H1 (cell line): ENCODE results near the gene SUPT7L. TPM values are rescaled to one million over a fixed set of nuclear protein-coding genes. Genes with fewer than 3 reads are reported as not detected.

Experiments used
- CTCF ChIA-PET: fragments of 300-600 bp; sonication (Branson Sonifier 250); formaldehyde crosslinking; loops from one replicate; lab custom pipeline; 2021; ENCODE audit not compliant: partially characterized antibody; lab: Charles Lee
- POLR2A ChIA-PET: fragments of 300-600 bp; sonication (Branson Sonifier 250); formaldehyde crosslinking; loops from one replicate; lab custom pipeline; 2021; ENCODE audit warnings: inconsistent platforms; ENCODE audit not compliant: partially characterized antibody; lab: Charles Lee
- DNase-seq, 2 experiments: peaks; one replicate each; pipeline versions ENCODE4 v3.0.0 to v3.0.0-alpha.2; 2010 to 2022; ENCODE audit warnings: low spot score in 2 of 2, low read depth in 1 of 2, mixed read lengths in 1 of 2
- FAIRE-seq: peaks from 2 replicates; lab custom pipeline; 2011; peaks lifted over from hg19 to GRCh38; lab: Jason Lieb, UNC
- H2AFZ ChIP-seq: 2 replicates; pipeline ENCODE4 v1.8.1; 2012; ENCODE audit warnings: low read length, inconsistent platforms
- H2AK5ac ChIP-seq: 2 replicates; pipeline ENCODE4 v1.6.1; 2013; ENCODE audit warnings: low read depth, low read length
- H2BK120ac ChIP-seq: replicated peaks from 2 replicates; pipeline ENCODE3; 2013; ENCODE audit warnings: low read depth, low read length, inconsistent platforms
- H2BK12ac ChIP-seq: 2 replicates; pipeline ENCODE4 v1.6.1; 2013; ENCODE audit warnings: low read depth, low read length
- H2BK15ac ChIP-seq: 2 replicates; pipeline ENCODE4 v1.6.1; 2013; ENCODE audit warnings: low read length
- H2BK20ac ChIP-seq: 2 replicates; pipeline ENCODE4 v1.6.1; 2013; ENCODE audit warnings: low read length
- H2BK5ac ChIP-seq: 2 replicates; pipeline ENCODE4 v1.6.1; 2013; ENCODE audit warnings: low read depth, low read length
- H3K14ac ChIP-seq: 2 replicates; pipeline ENCODE4 v1.6.1; 2013; ENCODE audit warnings: inconsistent platforms; ENCODE audit not compliant: insufficient read length
- H3K18ac ChIP-seq: 2 replicates; pipeline ENCODE4 v1.6.1; 2013; ENCODE audit warnings: low read length; ENCODE audit errors: extremely low read depth
- H3K23ac ChIP-seq: 2 replicates; pipeline ENCODE4 v1.6.1; 2013; ENCODE audit warnings: inconsistent platforms; ENCODE audit not compliant: insufficient read length
- H3K23me2 ChIP-seq: 2 replicates; pipeline ENCODE4 v1.6.1; 2013; ENCODE audit warnings: low read depth, low read length
- H3K27ac ChIP-seq: 2 replicates; pipeline ENCODE4 v1.6.1; 2011; ENCODE audit warnings: low read depth, low read length, inconsistent platforms
- H3K27me3 ChIP-seq, 4 experiments: replicated peaks in 1 of 4; 1 replicate in 1 of 4; 2 replicates in 3 of 4; pipeline versions ENCODE4 v1.6.1 to v1.8.1; 2011 to 2013; ENCODE audit warnings: low read length in 3 of 4, mild to moderate bottlenecking in 3 of 4, inconsistent platforms in 2 of 4, mixed read lengths in 2 of 4, moderate library complexity in 1 of 4; ENCODE audit not compliant: control insufficient read depth in 3 of 4, insufficient read depth in 3 of 4; ENCODE audit errors: extremely low read depth in 1 of 4
- H3K36me3 ChIP-seq, 4 experiments: 2 replicates each; pipeline versions ENCODE4 v1.6.1 to v1.8.1; 2011 to 2013; ENCODE audit warnings: mild to moderate bottlenecking in 4 of 4, low read length in 3 of 4, moderate library complexity in 2 of 4, control low read depth in 1 of 4, inconsistent platforms in 1 of 4; ENCODE audit not compliant: insufficient read depth in 4 of 4, control insufficient read depth in 2 of 4
- H3K4ac ChIP-seq: replicated peaks from 2 replicates; pipeline ENCODE3; 2013; ENCODE audit warnings: low read length, low read depth, mixed read lengths, inconsistent platforms; ENCODE audit not compliant: insufficient read length
- H3K4me1 ChIP-seq, 4 experiments: replicated peaks in 1 of 4; 1 replicate in 1 of 4; 2 replicates in 3 of 4; pipeline versions ENCODE4 v1.6.1 to v1.8.1; 2011 to 2013; ENCODE audit warnings: low read length in 3 of 4, inconsistent platforms in 2 of 4, mixed read lengths in 1 of 4; ENCODE audit not compliant: insufficient read depth in 4 of 4, control insufficient read depth in 3 of 4
- H3K4me2 ChIP-seq, 2 experiments: 2 replicates each; pipeline versions ENCODE4 v1.6.1 to v1.8.1; 2011 to 2013; ENCODE audit warnings: low read depth in 2 of 2, low read length in 2 of 2, control low read depth in 1 of 2, inconsistent platforms in 1 of 2, mild to moderate bottlenecking in 1 of 2; ENCODE audit not compliant: insufficient read depth in 1 of 2
- H3K4me3 ChIP-seq, 4 experiments: fragments of 200-600, 300-600 bp in 1 of 4; sonication (generic), shearing (Covaris generic), sonication (Bioruptor Twin) in 1 of 4; 2 replicates each; pipeline versions ENCODE4 v1.5.1 to v1.8.1; 2011 to 2016; ENCODE audit warnings: low read length in 4 of 4, low read depth in 3 of 4, control low read depth in 2 of 4, inconsistent platforms in 2 of 4, mild to moderate bottlenecking in 2 of 4, mixed read lengths in 1 of 4, moderate library complexity in 1 of 4; ENCODE audit not compliant: insufficient read depth in 2 of 4; ENCODE audit errors: extremely low read depth in 1 of 4
- H3K56ac ChIP-seq: replicated peaks from 2 replicates; pipeline ENCODE3; 2013; ENCODE audit warnings: low read depth, mild to moderate bottlenecking, mixed read lengths, low read length, inconsistent platforms; ENCODE audit not compliant: insufficient read length
- H3K79me1 ChIP-seq: 2 replicates; pipeline ENCODE4 v1.6.1; 2013; ENCODE audit warnings: low read depth, low read length, control low read depth
- H3K79me2 ChIP-seq, 2 experiments: 2 replicates each; pipeline versions ENCODE4 v1.6.1 to v1.8.1; 2012 to 2013; ENCODE audit warnings: low read length in 2 of 2, mild to moderate bottlenecking in 2 of 2, inconsistent platforms in 1 of 2; ENCODE audit not compliant: insufficient read depth in 2 of 2, control insufficient read depth in 1 of 2
- H3K9ac ChIP-seq, 4 experiments: replicated peaks in 1 of 4; 1 replicate in 1 of 4; 2 replicates in 3 of 4; pipeline versions ENCODE4 v1.6.1 to v1.8.1; 2011 to 2013; ENCODE audit warnings: low read depth in 3 of 4, low read length in 3 of 4, control low read depth in 2 of 4, mild to moderate bottlenecking in 2 of 4, moderate library complexity in 2 of 4, inconsistent platforms in 1 of 4; ENCODE audit errors: extremely low read depth in 1 of 4
- H3K9me3 ChIP-seq, 2 experiments: 2 replicates each; pipeline versions ENCODE4 v1.6.1 to v1.8.1; 2012 to 2013; ENCODE audit warnings: mild to moderate bottlenecking in 2 of 2, moderate library complexity in 2 of 2, control low read depth in 1 of 2, inconsistent platforms in 1 of 2, low read depth in 1 of 2, low read length in 1 of 2, mixed read lengths in 1 of 2; ENCODE audit not compliant: insufficient read depth in 2 of 2
- H4K20me1 ChIP-seq, 2 experiments: replicated peaks in 1 of 2; 2 replicates each; pipeline versions ENCODE3 to v1.8.1; 2011 to 2013; ENCODE audit warnings: inconsistent platforms in 2 of 2, low read length in 2 of 2, mild to moderate bottlenecking in 1 of 2; ENCODE audit not compliant: insufficient read depth in 2 of 2, control insufficient read depth in 1 of 2
- H4K5ac ChIP-seq: 2 replicates; pipeline ENCODE4 v1.6.1; 2013; ENCODE audit warnings: low read length, low read depth, mixed read lengths, inconsistent platforms; ENCODE audit not compliant: insufficient read length
- H4K8ac ChIP-seq: 2 replicates; pipeline ENCODE4 v1.8.0; 2013; ENCODE audit warnings: mild to moderate bottlenecking, moderate library complexity, low read length, inconsistent platforms; ENCODE audit not compliant: insufficient read depth; ENCODE audit errors: extremely low read depth
- H4K91ac ChIP-seq: replicated peaks from 2 replicates; pipeline ENCODE3; 2013; ENCODE audit warnings: low read length, mixed read lengths, inconsistent platforms; ENCODE audit not compliant: insufficient read length
- CTCF ChIP-seq, 3 experiments: IDR thresholded peaks; 1 replicate in 2 of 3; 2 replicates in 1 of 3; pipeline versions ENCODE4 v1.5.1 to v1.6.1; 2011; ENCODE audit warnings: low read length in 3 of 3, mild to moderate bottlenecking in 3 of 3, inconsistent platforms in 2 of 3, low read depth in 1 of 3, moderate library complexity in 1 of 3; ENCODE audit not compliant: insufficient read depth in 1 of 3; ENCODE audit errors: control extremely low read depth in 1 of 3
- TBP ChIP-seq: IDR thresholded peaks from 2 replicates; pipeline ENCODE4 v1.6.1; 2011; ENCODE audit warnings: low read depth, low read length, improper control_type of control experiment
- WGBS, 2 experiments: shearing (Covaris generic) in 1 of 2; methylation state at CpG; one replicate each; pipeline versions ENCODE4 v1.1.6 to v1.1.7; 2013 to 2015; ENCODE audit warnings: low lambda C conversion rate in 2 of 2, mixed read lengths in 2 of 2, inconsistent platforms in 1 of 2, low coverage in 1 of 2, missing lambda C conversion rate in 1 of 2; ENCODE audit not compliant: insufficient replicate concordance in 2 of 2, insufficient coverage in 1 of 2, insufficient read length in 1 of 2; ENCODE audit errors: extremely low coverage in 1 of 2, missing lambda C conversion rate in 1 of 2; 5-methylcytosine and 5-hydroxymethylcytosine counted together
- polyA plus RNA-seq, 7 experiments: library from polyadenylated mRNA; depleted of rRNA in 3 of 7; stranded (reverse) in 5 of 7; unstranded in 2 of 7; fragments of >200 nt in 5 of 7; fragments of 200-250 nt in 2 of 7; gene quantifications; 1 replicate in 5 of 7; 2 replicates in 1 of 7; 4 replicates in 1 of 7; pipeline versions ENCODE4 v1.2.1 to v1.2.3, GENCODE V29; 2011 to 2013; ENCODE audit warnings: missing spikeins in 2 of 7, mixed read lengths in 2 of 7
- total RNA-seq: library from RNA; stranded (reverse); fragmentation: NEBNext Ultra II Directional; extraction: Animal tissue kit (Norgen Biotek cat#: 25700); gene quantifications from 2 replicates; pipeline ENCODE4 v1.2.1, GENCODE V29; 2021

The SUPT7L gene
- total and polyA plus RNA-seq, 2 of the 8 experiments (the other 6 are each of a cell fraction or from before 2014, with no cell fraction given), result 22.2 to 26.6 TPM

DNA sequence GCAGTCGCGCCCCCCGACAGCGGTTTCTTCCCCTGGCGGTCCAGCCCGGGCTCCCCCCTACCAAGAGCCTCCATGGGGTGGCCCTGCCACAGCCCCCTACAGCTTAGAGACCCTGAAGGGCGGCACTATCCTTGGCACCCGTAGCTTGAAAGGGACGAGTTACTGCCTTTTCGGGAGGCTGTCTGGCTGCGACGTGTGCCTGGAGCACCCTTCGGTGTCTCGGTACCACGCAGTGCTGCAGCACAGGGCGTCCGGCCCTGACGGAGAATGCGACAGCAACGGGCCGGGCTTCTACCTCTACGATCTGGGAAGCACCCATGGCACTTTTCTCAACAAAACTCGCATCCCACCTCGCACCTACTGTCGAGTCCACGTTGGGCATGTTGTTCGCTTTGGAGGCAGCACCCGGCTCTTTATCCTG, 750 bp upstream of the SUPT7L start:
- H3K56ac ChIP-seq, result peak overlapping the region; percentile 14
- H3K23me2 ChIP-seq, result peaks cover 8% of the 10 kb centered on the region; the same call in 1 of the 2 replicates
- peaks cover 0 to 1% (median 0%) of the 10 kb centered on the region in 4 experiments; a peak in 2 of 7 replicates for H3K4me1 ChIP-seq
- no peaks in the 10 kb centered on the region for H3K79me1 ChIP-seq
- H2BK5ac ChIP-seq, result peak overlapping the region; percentile 99; the same call in 1 of the 2 replicates
- H2BK20ac ChIP-seq, result no peak overlapping the region
- no peaks in the 10 kb centered on the region for H3K27me3 ChIP-seq
- no peak overlapping the region for H3K23ac ChIP-seq
- DNase-seq, result no peak
- no peaks in the 10 kb centered on the region for H3K9me3 ChIP-seq
- no peak overlapping the region for H2BK120ac ChIP-seq
- WGBS, 2 experiments, result 16% methylated on average over 19 of the region's 28 CpGs; no CpG with 5 or more reads in 1 of the 2 experiments
- peak overlapping the region; percentile 95; the same call in 1 of the 2 replicates for H3K27ac ChIP-seq
- H3K14ac ChIP-seq, result no peak overlapping the region
- H3K4me3 ChIP-seq, result peak overlapping the region; percentile 50 to 100 (median 88)
- H3K4ac ChIP-seq, result no peak overlapping the region
- peak overlapping the region; percentile 90 for H4K8ac ChIP-seq
- FAIRE-seq, result no peak
- TF ChIP-seq TBP, result no peak
- TF ChIP-seq CTCF (IDR thresholded peaks at IDR 0.05; ENCODE audit: control extremely low read depth in 1 of 3, insufficient read depth in 1 of 3, low read depth in 1 of 3, low read length in 3 of 3), result peak in 1 of 3 experiments; percentile 0; a peak in 1 of 4 replicates
- H4K91ac ChIP-seq, result no peak overlapping the region
- no peak overlapping the region for H2BK15ac ChIP-seq
- peak overlapping the region; percentile 99 for H2AFZ ChIP-seq
- no peaks in the 10 kb centered on the region for H4K20me1 ChIP-seq
- no peak overlapping the region for H2BK12ac ChIP-seq
- H3K4me2 ChIP-seq, result peak overlapping the region; percentile 68 to 96
- H4K5ac ChIP-seq, result no peak overlapping the region
- no peak overlapping the region for H2AK5ac ChIP-seq
- peak overlapping the region in 3 of 4 experiments; percentile 89 to 98 (median 93); a peak in 6 of 7 replicates for H3K9ac ChIP-seq
- peaks cover 3 to 40% (median 19%) of the 10 kb centered on the region in 4 experiments; a peak in 7 of 8 replicates for H3K36me3 ChIP-seq
- ChIA-PET POLR2A (interaction anchor here (0.7 to 2.1 kb wide), 8 partner anchors 8 to 1554 kb away, joined by 3 to 12 read pairs (median 5); partner anchors contain the start of genes CCDC121, FNDC4, GPN1 and PPM1G), CTCF (interaction anchor here (0.7 to 3.9 kb wide), 3 partner anchors 18 to 1045 kb away, joined by 3 to 34 read pairs (median 3); no protein-coding TSS in a partner anchor)
- no peak overlapping the region for H3K18ac ChIP-seq
- H3K79me2 ChIP-seq, result peaks cover 0 to 24% of the 10 kb centered on the region in 2 experiments; a peak in 2 of 4 replicates
